DMS79 (cell line): Measurements from ENCODE around the gene PCSK5.

Experiments used
- DNase-seq: peaks from one replicate; lab custom pipeline; 2025; lab: John Stamatoyannopoulos, UW

Gene PCSK5

GRCh38 chr9:75921391-75922127 lies 31.1 kb downstream of the PCSK5 start:
- DNase-seq, result no peak

GRCh38 chr9:75926385-75926784 lies 35.9 kb downstream of the PCSK5 start:
- no peak for DNase-seq

- DNase-seq, result no peak
Observed at GRCh38 chr9:75927356-75927755, 36.9 kb downstream of the PCSK5 start.

- no peak for DNase-seq
Observed at GRCh38 chr9:75930190-75930589, 39.7 kb downstream of the PCSK5 start.

GRCh38 chr9:75930730-75931321 lies 40.4 kb downstream of the PCSK5 start:
- DNase-seq, result no peak

- DNase-seq, result no peak
Observed at GRCh38 chr9:75933982-75934381, 43.5 kb downstream of the PCSK5 start.

GRCh38 chr9:75935591-75935990 lies 45.1 kb downstream of the PCSK5 start:
- no peak for DNase-seq

GRCh38 chr9:75937521-75938258 lies 47.2 kb downstream of the PCSK5 start:
- DNase-seq, result no peak

- DNase-seq, result no peak
Observed at GRCh38 chr9:75938946-75939345, 48.5 kb downstream of the PCSK5 start.

- no peak for DNase-seq
Observed at GRCh38 chr9:75939536-75940111, 49.2 kb downstream of the PCSK5 start.

- DNase-seq, result no peak
Observed at GRCh38 chr9:75941066-75941465, 50.6 kb downstream of the PCSK5 start.

- peak; percentile 10 for DNase-seq
Observed at GRCh38 chr9:75941577-75942311, 51.3 kb downstream of the PCSK5 start.

GRCh38 chr9:75946766-75947165 lies 56.3 kb downstream of the PCSK5 start:
- no peak for DNase-seq

- DNase-seq, result no peak
Observed at GRCh38 chr9:75947233-75947632, 56.8 kb downstream of the PCSK5 start.

GRCh38 chr9:75950998-75951397 lies 60.5 kb downstream of the PCSK5 start:
- no peak for DNase-seq

GRCh38 chr9:75953218-75953617 lies 62.7 kb downstream of the PCSK5 start:
- no peak for DNase-seq

- DNase-seq, result no peak
Observed at GRCh38 chr9:75956161-75956560, 65.7 kb downstream of the PCSK5 start.

GRCh38 chr9:75957116-75957515 lies 66.6 kb downstream of the PCSK5 start:
- DNase-seq, result no peak

- no peak for DNase-seq
Observed at GRCh38 chr9:75958226-75958625, 67.8 kb downstream of the PCSK5 start.

GRCh38 chr9:75960551-75960950 lies 70.1 kb downstream of the PCSK5 start:
- no peak for DNase-seq

- peak; percentile 15 for DNase-seq
Observed at GRCh38 chr9:75962013-75962661, 71.7 kb downstream of the PCSK5 start.

GRCh38 chr9:75962662-75963036 lies 72.2 kb downstream of the PCSK5 start:
- DNase-seq, result no peak
